NCI-H345 treated with DMSO at 0.1 percent for 48 hours (cell line): ENCODE measurements around the gene OPTN.
"Not testable (repeated sequence)": the region's sequence is repeated elsewhere in the genome, so short reads cannot be mapped to it uniquely, and the experiment has no call there.

Source experiments
- DNase-seq: peaks from one replicate; lab custom pipeline; 2025; ENCODE audit not compliant: unreplicated experiment; lab: John Stamatoyannopoulos, UW

The OPTN gene

GRCh38 chr10:13118784-13119410, 18.9 kb downstream of the OPTN start:
- no peak for DNase-seq

- no peak for DNase-seq
Observed at GRCh38 chr10:13120786-13121499, 21.0 kb downstream of the OPTN start.

DNA sequence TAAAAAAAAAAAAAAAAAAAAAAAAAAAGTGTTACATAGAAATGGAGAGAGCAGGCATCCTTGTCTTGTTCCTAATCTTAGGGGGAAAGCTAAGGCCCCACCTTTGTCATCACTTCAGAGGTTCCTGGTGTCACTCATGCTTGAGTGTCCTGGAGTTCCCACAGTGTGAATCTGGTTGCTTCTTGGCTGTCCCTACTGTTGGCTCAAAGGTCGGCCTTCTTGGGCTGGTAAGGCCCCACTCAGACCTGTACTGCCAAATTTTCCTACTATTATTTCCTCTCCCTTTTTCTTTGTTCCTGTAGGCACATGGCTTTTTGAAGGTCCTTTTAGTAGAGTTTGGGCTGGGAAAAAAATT, 21.5 kb downstream of the OPTN start:
- no peak for DNase-seq

DNA sequence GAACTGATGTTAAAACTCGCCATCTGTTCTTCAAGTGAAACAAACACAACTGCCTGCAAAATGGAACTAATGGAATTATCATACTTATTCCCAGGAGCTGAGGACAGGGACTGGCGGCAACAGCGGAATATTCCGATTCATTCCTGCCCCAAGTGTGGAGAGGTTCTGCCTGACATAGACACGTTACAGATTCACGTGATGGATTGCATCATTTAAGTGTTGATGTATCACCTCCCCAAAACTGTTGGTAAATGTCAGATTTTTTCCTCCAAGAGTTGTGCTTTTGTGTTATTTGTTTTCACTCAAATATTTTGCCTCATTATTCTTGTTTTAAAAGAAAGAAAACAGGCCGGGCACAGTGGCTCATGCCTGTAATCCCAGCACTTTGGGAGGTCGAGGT, 36.7 kb downstream of the OPTN start:
- DNase-seq = no peak

DNA sequence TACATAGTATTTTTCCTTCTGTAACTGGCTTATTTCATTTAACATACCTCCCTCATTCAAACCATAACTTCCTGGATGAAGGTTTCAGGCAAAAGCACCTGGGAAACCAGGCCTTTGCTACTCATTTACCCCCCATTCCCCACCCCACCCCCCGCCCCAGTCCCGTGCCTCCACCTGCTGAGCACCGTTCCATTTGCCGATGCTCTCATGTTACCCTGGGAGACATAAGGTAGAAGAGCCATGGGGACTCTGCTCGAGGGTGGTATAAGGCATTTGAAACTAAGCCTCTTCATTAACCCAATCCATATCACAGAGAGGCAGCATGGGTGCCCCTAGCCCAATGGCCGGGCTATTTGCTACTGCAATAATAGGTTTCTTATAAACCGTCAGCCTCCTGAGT, 39.2 kb downstream of the OPTN start:
- DNase-seq = no peak

GRCh38 chr10:13139676-13140075, 39.7 kb downstream of the OPTN start:
- no peak for DNase-seq

DNA sequence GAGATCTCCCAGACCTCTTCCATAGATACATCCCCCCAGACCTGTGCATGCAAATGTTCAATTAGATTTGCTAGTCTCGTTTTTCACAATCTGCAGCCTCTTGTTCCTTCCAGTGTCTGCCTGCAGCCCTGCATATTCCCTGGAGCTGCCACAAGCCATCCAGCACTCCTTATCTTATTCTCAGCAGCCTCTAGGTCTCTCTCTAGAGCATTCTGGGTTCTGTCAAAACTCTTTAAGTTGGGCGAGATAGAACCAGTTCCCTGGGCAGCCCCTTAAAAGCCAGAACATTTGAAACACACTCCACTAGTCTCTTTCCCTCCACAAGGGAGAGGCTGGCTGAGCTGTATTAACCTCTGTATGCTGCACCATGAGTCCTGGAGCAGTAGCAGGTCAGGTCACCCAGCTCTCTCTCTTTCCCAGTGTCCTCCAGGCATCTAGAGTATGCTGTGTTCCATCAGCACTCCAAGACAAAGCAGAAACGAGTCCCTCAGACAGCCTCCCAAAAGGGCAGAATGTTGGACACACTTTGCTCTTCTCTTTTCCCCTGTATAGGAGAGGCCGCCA, 40.7 kb downstream of the OPTN start:
- no peak for DNase-seq

DNA sequence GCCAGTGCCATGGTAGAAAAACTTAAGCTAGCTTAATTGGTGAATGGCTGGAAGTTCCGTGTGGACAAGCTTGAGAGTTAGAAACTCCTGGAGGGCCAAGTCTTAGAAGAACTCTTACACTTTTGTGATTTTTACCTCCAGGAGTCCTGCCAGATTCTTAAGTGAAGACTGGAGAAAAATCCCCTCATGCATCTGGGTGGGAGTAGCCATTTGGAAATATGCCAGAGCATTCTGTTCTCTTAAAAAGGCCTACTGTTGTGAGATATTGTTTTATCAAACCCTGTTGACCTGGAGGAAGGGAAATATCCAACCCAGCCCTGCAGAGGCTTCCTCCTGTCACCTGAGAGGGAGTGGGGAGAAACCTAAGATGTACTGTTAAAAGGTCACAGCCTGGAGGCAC, 43.8 kb downstream of the OPTN start:
- no peak for DNase-seq

DNA sequence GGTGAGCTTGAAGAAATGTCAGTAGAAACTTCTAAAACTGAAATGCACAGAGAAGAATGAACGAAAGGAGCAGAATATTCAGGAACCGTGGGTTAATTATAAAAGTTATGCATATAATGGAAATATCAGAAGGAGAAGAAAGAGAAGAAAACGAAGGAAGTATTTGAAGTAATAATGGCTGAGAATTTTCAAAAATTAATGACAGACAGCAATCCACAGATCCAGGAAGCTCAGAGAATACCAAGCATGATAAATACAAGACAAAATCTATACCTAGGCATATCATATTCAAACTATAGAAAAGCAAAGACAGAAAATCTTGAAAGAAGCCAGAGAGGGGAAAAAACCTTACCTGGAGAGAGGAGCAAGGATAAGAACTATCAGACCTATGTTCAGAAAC, 44.9 kb downstream of the OPTN start:
- DNase-seq = no peak

DNA sequence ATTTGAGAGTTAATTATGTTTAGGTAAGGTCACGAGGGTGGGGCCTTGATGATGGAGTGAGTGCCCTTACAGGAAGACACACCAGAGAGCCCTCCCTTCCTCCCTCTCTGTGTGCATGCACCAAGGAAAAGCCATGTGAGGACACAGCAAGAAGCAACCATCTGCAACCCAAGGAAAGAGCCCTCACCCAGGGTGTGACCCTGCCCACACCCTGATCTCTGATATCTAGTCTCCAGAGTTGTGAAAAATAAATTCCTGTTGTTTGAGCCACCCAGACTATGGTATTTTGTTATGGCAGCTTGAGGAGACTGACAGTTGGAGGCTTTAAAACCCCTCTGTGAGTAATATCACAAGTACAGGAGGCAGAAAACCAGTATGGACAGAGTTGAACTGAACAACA, 46.4 kb downstream of the OPTN start:
- no peak for DNase-seq

DNA sequence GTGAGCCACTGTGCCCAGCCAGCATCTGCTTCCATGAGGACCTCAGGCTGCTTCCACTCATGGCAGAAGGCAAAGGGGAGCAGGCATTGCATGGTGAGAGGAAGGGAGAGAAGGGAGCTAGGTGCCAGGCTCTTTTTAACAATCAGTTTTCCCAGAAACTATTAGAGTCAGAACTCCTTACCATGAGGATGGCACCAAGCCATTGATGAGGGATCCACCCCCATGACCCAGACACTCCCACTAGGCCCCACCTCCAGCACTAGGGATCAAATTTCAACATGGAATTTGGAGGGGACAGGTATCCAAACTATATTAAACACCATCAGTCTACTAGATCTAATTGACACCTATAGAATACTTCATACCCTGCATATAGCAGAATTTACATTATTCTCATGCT, 47.2 kb downstream of the OPTN start:
- DNase-seq = no peak

GRCh38 chr10:13152296-13152695, 52.3 kb downstream of the OPTN start:
- DNase-seq = no peak

- DNase-seq = not testable (repeated sequence)
Observed at GRCh38 chr10:13155860-13156259, 55.9 kb downstream of the OPTN start.

DNA sequence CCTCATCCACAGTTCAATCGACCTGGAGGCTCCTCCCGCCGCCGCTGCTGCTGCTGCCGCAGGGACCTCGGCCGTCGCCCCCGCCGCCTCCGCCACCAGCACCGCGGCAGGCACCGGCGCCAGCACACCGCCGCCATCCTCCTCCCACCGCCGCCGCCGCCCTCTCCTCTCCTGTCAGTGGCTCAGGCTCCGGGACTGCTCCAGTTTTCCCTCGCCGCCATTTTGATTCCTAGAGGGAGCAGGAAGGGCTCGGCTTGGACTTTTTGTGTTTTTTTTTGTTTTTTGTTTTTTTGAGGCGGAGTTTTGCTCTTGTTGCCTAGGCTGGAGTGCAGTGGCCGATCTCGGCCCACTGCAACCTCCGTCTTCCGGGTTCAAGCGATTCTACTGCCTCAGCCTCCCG, 58.4 kb downstream of the OPTN start:
- DNase-seq = no peak

DNA sequence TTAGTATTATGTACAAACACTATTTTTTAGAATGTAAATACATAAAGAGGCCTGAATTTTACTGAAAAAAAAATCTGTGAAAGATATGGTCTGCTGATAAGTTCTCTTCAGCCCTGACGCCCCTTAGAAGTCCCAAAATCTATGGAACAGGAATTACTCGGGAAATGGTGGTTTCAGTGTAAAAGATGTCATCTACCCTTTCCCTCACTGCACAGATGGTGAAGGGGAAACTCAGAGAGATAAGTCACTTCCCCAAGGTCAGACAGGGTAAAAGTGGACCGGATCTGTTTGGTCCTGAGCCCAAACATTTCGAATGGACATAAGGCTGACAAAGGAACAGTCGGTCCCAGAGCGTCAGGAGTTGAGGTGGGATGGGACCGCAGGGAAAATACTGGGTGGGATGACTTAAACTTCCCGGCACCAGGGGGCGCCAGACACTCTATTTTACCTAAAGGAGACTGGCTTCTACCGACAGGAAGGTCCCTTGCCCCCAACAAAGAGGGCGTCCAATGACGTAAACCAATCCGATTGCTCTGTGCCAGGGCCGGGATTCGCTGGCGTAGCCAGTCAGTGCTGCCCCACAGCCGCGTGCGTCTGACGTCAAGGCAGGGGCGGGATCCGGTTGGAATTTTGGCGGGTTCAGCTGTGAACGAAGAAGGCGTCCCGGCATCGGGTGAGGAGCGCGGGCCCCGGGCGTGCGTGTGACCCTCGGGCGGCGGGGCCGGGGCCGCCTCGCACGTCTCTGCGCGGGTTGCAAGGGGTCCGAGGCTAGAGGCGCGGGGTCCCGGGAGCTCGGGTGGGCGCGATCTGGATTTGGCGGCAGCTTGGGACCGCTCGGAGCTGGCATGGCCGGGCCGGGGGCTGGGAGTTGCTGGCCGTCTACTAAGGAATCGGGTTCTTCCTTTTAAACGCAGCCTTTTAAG, 61.2 kb downstream of the OPTN start, which contains the start of gene MCM10:
TSS of gene MCM10 (plus strand) at position 625 of the 923 bp plus-strand sequence. CDS start 2,645 bp downstream, outside the sequence.
- DNase-seq = peak; percentile 93

DNA sequence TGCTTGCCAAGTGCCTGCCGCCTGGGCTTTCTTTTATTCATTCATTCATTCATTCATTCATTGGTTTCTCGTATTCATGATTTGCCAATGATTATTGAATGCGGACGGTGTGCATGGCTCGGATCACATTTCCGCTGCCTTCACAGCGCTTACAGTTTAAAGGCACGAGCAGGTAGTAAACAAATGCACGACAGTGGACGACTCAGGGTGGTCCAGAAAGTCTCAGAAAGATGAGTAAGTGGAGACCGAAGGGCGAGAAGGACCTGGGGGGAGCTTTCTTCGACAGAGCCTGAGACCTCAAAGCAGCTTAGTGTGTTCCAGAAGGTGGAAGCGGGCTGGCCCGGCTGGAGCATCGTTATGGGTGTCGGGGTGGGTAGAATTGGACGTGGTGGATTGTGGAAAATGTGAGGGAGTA, 61.9 kb downstream of the OPTN start:
- no peak for DNase-seq

- DNase-seq = no peak
Observed at GRCh38 chr10:13163859-13164258, 63.9 kb downstream of the OPTN start.

DNA sequence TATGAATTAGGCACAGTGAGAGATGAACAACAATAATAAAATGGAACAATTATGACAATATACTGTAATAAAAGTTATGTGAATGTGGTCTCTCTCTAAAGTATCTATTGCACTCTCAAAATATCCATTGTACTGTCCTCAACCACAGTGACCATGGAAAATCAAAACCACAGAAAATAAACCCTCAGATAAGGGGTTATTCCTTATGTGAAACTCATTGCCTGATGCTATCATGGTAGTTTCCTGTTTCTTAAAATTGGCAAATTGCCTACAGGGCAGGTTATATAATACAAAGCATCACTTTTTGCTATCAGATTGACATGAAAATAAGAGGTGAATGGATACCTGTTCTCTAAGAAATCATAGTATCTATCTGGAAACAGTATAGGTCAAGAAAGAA, 65.2 kb downstream of the OPTN start:
- DNase-seq = no peak

DNA sequence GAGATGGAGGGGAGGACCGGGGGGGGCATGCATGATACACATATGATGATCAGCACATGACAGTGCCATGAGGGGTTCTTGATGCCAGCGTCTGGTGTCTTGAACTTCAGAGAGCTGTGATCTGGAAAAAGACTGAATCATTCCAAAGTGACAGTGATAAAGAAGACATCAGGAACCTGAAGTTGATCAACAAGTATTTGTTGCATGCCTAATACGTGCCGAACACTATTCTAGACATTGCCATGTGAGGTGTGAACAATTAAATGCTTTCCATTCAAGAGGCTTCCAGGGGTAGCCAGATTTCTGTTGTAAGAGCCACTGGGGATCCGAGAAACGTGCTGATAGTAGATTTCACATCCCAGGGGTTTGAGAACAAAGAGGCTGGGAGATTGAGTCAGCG, 67.6 kb downstream of the OPTN start:
- DNase-seq = no peak

GRCh38 chr10:13168781-13169180, 68.8 kb downstream of the OPTN start:
- no peak for DNase-seq

GRCh38 chr10:13173616-13174015, 73.7 kb downstream of the OPTN start:
- DNase-seq = no peak

GRCh38 chr10:13180788-13181187, 80.8 kb downstream of the OPTN start:
- DNase-seq = no peak
